A549 (cell line): Measurements from ENCODE around the gene ERBB3. TPM values are rescaled to one million over a fixed set of nuclear protein-coding genes. Genes with fewer than 3 reads are reported as not detected.

Experiments
- ATAC-seq, 2 experiments: fragments of 200-7000 bp in 1 of 2; fragments of >200 bp in 1 of 2; cut with Nextera tagmentation in 1 of 2; cut with Tn5 transposase in 1 of 2; 3 replicates each; pipeline versions ENCODE4 v1.8.0 to v1.9.1; 2018 to 2020; ENCODE audit warnings: mild to moderate bottlenecking in 1 of 2, moderate library complexity in 1 of 2
- CTCF ChIA-PET: fragments of 300-600 bp; sonication (Branson Sonifier 250); formaldehyde crosslinking; extraction: SDS; loops from one replicate; lab custom pipeline; 2021; ENCODE audit warnings: antibody characterized with exemption, inconsistent platforms; lab: Yijun Ruan, JAX
- POLR2A ChIA-PET: fragments of 350-600 bp; formaldehyde crosslinking; extraction: SDS; loops from one replicate; lab custom pipeline; 2021; ENCODE audit warnings: antibody characterized with exemption, inconsistent platforms; lab: Yijun Ruan, JAX
- DNase-seq, 2 experiments: peaks; one replicate each; pipeline versions ENCODE4 v3.0.0 to v3.0.0-alpha.2; 2011 to 2016; ENCODE audit warnings: low read depth in 1 of 2, low spot score in 1 of 2
- FAIRE-seq: peaks from 2 replicates; lab custom pipeline; 2011; peaks lifted over from hg19 to GRCh38; lab: Jason Lieb, UNC
- H3K27ac ChIP-seq, 2 experiments: fragments of >200 bp; sonication (Bioruptor Twin); formaldehyde crosslinking; 3 replicates each; pipeline ENCODE4 v1.5.1; 2016 to 2017
- H3K4me1 ChIP-seq: fragments of >200 bp; sonication (Bioruptor Twin); formaldehyde crosslinking; 3 replicates; pipeline ENCODE4 v1.6.1; 2016
- H3K4me2 ChIP-seq: fragments of >200 bp; sonication (Bioruptor Twin); formaldehyde crosslinking; 3 replicates; pipeline ENCODE4 v1.6.1; 2016
- H3K4me3 ChIP-seq: fragments of >200 bp; sonication (Bioruptor Twin); formaldehyde crosslinking; 3 replicates; pipeline ENCODE4 v1.5.1; 2016
- H3K9me3 ChIP-seq: fragments of >200 bp; sonication (Bioruptor Twin); formaldehyde crosslinking; 3 replicates; pipeline ENCODE4 v1.6.1; 2016
- CBX8 ChIP-seq: fragments of 200-600 bp; sonication (generic); IDR thresholded peaks from 2 replicates; pipeline ENCODE4 v1.6.1; 2016
- CHD4 ChIP-seq: fragments of 200-600 bp; sonication (generic); IDR thresholded peaks from 2 replicates; pipeline ENCODE4 v1.6.1; 2016; ENCODE audit warnings: antibody characterized with exemption, mild to moderate bottlenecking, borderline replicate concordance
- EHF ChIP-seq: fragments of 250-450 bp; sonication (Bioruptor Pico); IDR thresholded peaks from 2 replicates; pipeline ENCODE4 v1.5.0; 2020; ENCODE audit warnings: mild to moderate bottlenecking
- EP300 ChIP-seq, 2 experiments: fragments of >200 bp; sonication (Bioruptor Twin); formaldehyde crosslinking; IDR thresholded peaks; 2 replicates in 1 of 2; 3 replicates in 1 of 2; pipeline ENCODE4 v1.6.1; 2016 to 2017
- ESRRA ChIP-seq: fragments of 150-350 bp; IDR thresholded peaks from 2 replicates; pipeline ENCODE4 v1.6.1; 2014; ENCODE audit warnings: mild to moderate bottlenecking, low read length, borderline replicate concordance
- FOSL2 ChIP-seq, 2 experiments: fragments of 450-650 bp in 1 of 2; fragments of >200 bp in 1 of 2; sonication (Bioruptor Twin) in 1 of 2; formaldehyde crosslinking; IDR thresholded peaks; 2 replicates each; pipeline versions ENCODE4 v1.5.0 to v1.6.1; 2016 to 2020; ENCODE audit warnings: mild to moderate bottlenecking in 1 of 2, moderate library complexity in 1 of 2
- GATA3 ChIP-seq: IDR thresholded peaks from 2 replicates; pipeline ENCODE4 v1.6.1; 2012; ENCODE audit warnings: borderline replicate concordance
- HDAC2 ChIP-seq: fragments of 200-600 bp; sonication (generic); IDR thresholded peaks from 2 replicates; pipeline ENCODE4 v1.6.1; 2016
- HOXA7 ChIP-seq: fragments of 250-450 bp; sonication (Bioruptor Pico); IDR thresholded peaks from 2 replicates; pipeline ENCODE4 v1.5.0; 2020; ENCODE audit warnings: mild to moderate bottlenecking, moderate library complexity
- HOXB5 ChIP-seq: fragments of 250-450 bp; sonication (Bioruptor Pico); IDR thresholded peaks from 2 replicates; pipeline ENCODE4 v1.5.0; 2020; ENCODE audit warnings: mild to moderate bottlenecking, moderate library complexity
- JUN ChIP-seq, 2 experiments: fragments of >200 bp; sonication (Bioruptor Twin); formaldehyde crosslinking; IDR thresholded peaks; 2 replicates in 1 of 2; 3 replicates in 1 of 2; pipeline ENCODE4 v1.6.1; 2016 to 2017
- KDM5A ChIP-seq: fragments of 200-600 bp; sonication (generic); IDR thresholded peaks from 2 replicates; pipeline ENCODE4 v1.6.1; 2016; ENCODE audit warnings: antibody characterized with exemption, mild to moderate bottlenecking
- MYC ChIP-seq: IDR thresholded peaks from 2 replicates; pipeline ENCODE4 v1.6.1; 2012; ENCODE audit warnings: mild to moderate bottlenecking, inconsistent platforms, low read length, improper control_type of control experiment, borderline replicate concordance
- NPAS2 ChIP-seq: fragments of 250-450 bp; sonication (Bioruptor Pico); IDR thresholded peaks from 2 replicates; pipeline ENCODE4 v1.8.0; 2022; ENCODE audit warnings: mild to moderate bottlenecking, moderate library complexity, borderline replicate concordance
- NR3C1 ChIP-seq: fragments of >200 bp; sonication (Bioruptor Twin); formaldehyde crosslinking; IDR thresholded peaks from 3 replicates; pipeline ENCODE4 v1.6.1; 2017
- POLR2A ChIP-seq: IDR thresholded peaks from 2 replicates; pipeline ENCODE4 v1.6.1; 2012; ENCODE audit warnings: mild to moderate bottlenecking, low read length
- RFX5 ChIP-seq: fragments of 450-650 bp; IDR thresholded peaks from 2 replicates; pipeline ENCODE4 v1.7.1; 2014; ENCODE audit warnings: antibody characterized with exemption, mild to moderate bottlenecking, moderate library complexity
- RNF2 ChIP-seq: fragments of 200-600 bp; sonication (generic); IDR thresholded peaks from 2 replicates; pipeline ENCODE4 v1.6.1; 2016; ENCODE audit warnings: low read depth, mild to moderate bottlenecking, antibody characterized with exemption, moderate library complexity, borderline replicate concordance
- SREBF2 ChIP-seq: fragments of 450-650 bp; IDR thresholded peaks from 2 replicates; pipeline ENCODE4 v1.6.1; 2014; ENCODE audit warnings: mild to moderate bottlenecking, moderate library complexity
- ZFP36 ChIP-seq: fragments of 450-650 bp; IDR thresholded peaks from 2 replicates; pipeline ENCODE4 v1.6.1; 2014; ENCODE audit warnings: borderline replicate concordance; ENCODE audit not compliant: partially characterized antibody
- ZNF302 ChIP-seq: fragments of 250-450 bp; sonication (Bioruptor Pico); IDR thresholded peaks from 2 replicates; pipeline ENCODE4 v1.9.0; 2021; ENCODE audit warnings: inconsistent platforms, mild to moderate bottlenecking, moderate library complexity
- WGBS: methylation state at CpG from one replicate; pipeline ENCODE4 v1.1.6; 2017; ENCODE audit errors: missing lambda C conversion rate; 5-methylcytosine and 5-hydroxymethylcytosine counted together
- polyA plus RNA-seq, 4 experiments: library from polyadenylated mRNA; depleted of rRNA in 3 of 4; stranded (reverse); fragments of >200 nt; fragmentation: RNase III in 1 of 4; extraction: RNeasy Plus Mini Kit Qiagen cat#74134 plus additional on column Dnase treatment in 1 of 4; gene quantifications; 2 replicates in 3 of 4; 3 replicates in 1 of 4; pipeline ENCODE4 v1.2.3, GENCODE V29; 2011 to 2017
- TF ChIP-seq, protein P1 (sequence below): fragments of 250-450 bp; sonication (Bioruptor Pico); IDR thresholded peaks from 2 replicates; pipeline ENCODE4 v1.5.0; 2020; ENCODE audit warnings: low read depth, mild to moderate bottlenecking, moderate library complexity
- TF ChIP-seq, protein P2 (sequence below): fragments of 150-350 bp; IDR thresholded peaks from 2 replicates; pipeline ENCODE4 v1.6.1; 2014; ENCODE audit warnings: low read depth, mild to moderate bottlenecking, low read length
- TF ChIP-seq, protein P3 (sequence below): fragments of 200-600 bp; sonication (generic); IDR thresholded peaks from 2 replicates; pipeline ENCODE4 v1.6.1; 2016; ENCODE audit warnings: antibody characterized with exemption, mild to moderate bottlenecking, moderate library complexity
- TF ChIP-seq, protein P4 (sequence below): IDR thresholded peaks from 2 replicates; pipeline ENCODE4 v1.6.1; 2012
- TF ChIP-seq, protein P5 (sequence below): IDR thresholded peaks from 2 replicates; pipeline ENCODE4 v1.6.1; 2012; ENCODE audit warnings: low read depth, borderline replicate concordance

The ERBB3 gene
- polyA plus RNA-seq, 2 of the 4 experiments (the other 2 are of a cell fraction), result 2.2 to 17.0 TPM

DNA sequence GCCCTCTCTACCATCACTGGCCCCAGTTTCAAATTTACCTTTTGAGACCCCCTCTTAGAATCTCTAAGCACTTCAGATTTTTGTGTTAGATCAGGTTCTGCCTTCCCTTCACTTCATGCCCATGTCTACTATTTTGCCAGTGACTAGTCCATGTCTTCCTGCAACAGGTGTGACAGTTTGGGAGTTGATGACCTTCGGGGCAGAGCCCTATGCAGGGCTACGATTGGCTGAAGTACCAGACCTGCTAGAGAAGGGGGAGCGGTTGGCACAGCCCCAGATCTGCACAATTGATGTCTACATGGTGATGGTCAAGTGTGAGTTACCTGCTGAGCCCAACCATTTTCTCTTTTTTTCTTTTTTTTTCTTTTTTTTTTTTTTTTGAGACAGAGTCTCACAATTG, 18.6 kb downstream of the ERBB3 start:
- WGBS, result 58% methylated on average over 3 of the region's 3 CpGs
- TF ChIP-seq JUN (IDR thresholded peaks at IDR 0.05) (no peak), EP300 (IDR thresholded peaks at IDR 0.05) (no peak), RFX5 (no peak), MYC (no peak), HOXA7 (CRISPR knock-in tag) (no peak), GATA3 (no peak), FOSL2 (IDR thresholded peaks at IDR 0.05) (no peak), FOSL2 (CRISPR knock-in tag; IDR thresholded peaks at IDR 0.05) (no peak), KDM5A (no peak)
- TF ChIP-seq, protein P1, sequence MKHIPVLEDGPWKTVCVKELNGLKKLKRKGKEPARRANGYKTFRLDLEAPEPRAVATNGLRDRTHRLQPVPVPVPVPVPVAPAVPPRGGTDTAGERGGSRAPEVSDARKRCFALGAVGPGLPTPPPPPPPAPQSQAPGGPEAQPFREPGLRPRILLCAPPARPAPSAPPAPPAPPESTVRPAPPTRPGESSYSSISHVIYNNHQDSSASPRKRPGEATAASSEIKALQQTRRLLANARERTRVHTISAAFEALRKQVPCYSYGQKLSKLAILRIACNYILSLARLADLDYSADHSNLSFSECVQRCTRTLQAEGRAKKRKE, result no peak
- TF ChIP-seq, protein P2, sequence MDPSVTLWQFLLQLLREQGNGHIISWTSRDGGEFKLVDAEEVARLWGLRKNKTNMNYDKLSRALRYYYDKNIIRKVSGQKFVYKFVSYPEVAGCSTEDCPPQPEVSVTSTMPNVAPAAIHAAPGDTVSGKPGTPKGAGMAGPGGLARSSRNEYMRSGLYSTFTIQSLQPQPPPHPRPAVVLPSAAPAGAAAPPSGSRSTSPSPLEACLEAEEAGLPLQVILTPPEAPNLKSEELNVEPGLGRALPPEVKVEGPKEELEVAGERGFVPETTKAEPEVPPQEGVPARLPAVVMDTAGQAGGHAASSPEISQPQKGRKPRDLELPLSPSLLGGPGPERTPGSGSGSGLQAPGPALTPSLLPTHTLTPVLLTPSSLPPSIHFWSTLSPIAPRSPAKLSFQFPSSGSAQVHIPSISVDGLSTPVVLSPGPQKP, result no peak
- TF ChIP-seq, protein P3, sequence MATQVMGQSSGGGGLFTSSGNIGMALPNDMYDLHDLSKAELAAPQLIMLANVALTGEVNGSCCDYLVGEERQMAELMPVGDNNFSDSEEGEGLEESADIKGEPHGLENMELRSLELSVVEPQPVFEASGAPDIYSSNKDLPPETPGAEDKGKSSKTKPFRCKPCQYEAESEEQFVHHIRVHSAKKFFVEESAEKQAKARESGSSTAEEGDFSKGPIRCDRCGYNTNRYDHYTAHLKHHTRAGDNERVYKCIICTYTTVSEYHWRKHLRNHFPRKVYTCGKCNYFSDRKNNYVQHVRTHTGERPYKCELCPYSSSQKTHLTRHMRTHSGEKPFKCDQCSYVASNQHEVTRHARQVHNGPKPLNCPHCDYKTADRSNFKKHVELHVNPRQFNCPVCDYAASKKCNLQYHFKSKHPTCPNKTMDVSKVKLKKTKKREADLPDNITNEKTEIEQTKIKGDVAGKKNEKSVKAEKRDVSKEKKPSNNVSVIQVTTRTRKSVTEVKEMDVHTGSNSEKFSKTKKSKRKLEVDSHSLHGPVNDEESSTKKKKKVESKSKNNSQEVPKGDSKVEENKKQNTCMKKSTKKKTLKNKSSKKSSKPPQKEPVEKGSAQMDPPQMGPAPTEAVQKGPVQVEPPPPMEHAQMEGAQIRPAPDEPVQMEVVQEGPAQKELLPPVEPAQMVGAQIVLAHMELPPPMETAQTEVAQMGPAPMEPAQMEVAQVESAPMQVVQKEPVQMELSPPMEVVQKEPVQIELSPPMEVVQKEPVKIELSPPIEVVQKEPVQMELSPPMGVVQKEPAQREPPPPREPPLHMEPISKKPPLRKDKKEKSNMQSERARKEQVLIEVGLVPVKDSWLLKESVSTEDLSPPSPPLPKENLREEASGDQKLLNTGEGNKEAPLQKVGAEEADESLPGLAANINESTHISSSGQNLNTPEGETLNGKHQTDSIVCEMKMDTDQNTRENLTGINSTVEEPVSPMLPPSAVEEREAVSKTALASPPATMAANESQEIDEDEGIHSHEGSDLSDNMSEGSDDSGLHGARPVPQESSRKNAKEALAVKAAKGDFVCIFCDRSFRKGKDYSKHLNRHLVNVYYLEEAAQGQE, result no peak
- POLR2A ChIA-PET, result no interaction called here

DNA sequence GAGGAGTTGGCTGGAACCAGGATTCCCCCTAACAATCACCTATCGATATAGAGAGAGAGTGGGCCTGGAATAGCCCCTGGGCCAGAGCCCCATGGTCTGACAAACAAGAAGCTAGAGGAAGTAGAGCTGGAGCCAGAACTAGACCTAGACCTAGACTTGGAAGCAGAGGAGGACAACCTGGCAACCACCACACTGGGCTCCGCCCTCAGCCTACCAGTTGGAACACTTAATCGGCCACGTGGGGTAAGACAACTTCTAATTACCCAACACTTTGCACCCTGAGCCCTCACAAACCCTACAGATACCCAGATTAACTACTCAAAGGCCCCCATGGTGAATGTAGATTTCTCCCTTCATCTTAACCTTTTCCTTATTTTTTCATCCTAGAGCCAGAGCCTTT, 19.8 kb downstream of the ERBB3 start:
- no peak overlapping the region for H3K4me3 ChIP-seq
- CTCF ChIA-PET, result interaction anchor here (1.0 to 1.3 kb wide), 2 partner anchors 14 to 17 kb away, joined by 3 to 4 read pairs; no protein-coding TSS in a partner anchor
- 89% methylated on average over 4 of the region's 4 CpGs for WGBS
- POLR2A ChIA-PET, result no interaction called here
- ATAC-seq, result no peak
- no peaks in the 10 kb centered on the region for H3K9me3 ChIP-seq
- peaks cover 7% of the 10 kb centered on the region for H3K4me1 ChIP-seq
- no peak for DNase-seq
- H3K27ac ChIP-seq, result no peak overlapping the region
- TF ChIP-seq ZFP36 (no peak), SREBF2 (no peak), NR3C1 (no peak), ESRRA (no peak), CBX8 (no peak), FOSL2 (IDR thresholded peaks at IDR 0.05) (no peak), FOSL2 (CRISPR knock-in tag; IDR thresholded peaks at IDR 0.05) (no peak), HDAC2 (no peak), POLR2A (no peak), RFX5 (no peak), ZNF302 (CRISPR knock-in tag) (no peak), EHF (CRISPR knock-in tag) (no peak), RNF2 (no peak), HOXB5 (no peak), CHD4 (no peak), NPAS2 (CRISPR knock-in tag) (no peak)
- TF ChIP-seq, protein P4, sequence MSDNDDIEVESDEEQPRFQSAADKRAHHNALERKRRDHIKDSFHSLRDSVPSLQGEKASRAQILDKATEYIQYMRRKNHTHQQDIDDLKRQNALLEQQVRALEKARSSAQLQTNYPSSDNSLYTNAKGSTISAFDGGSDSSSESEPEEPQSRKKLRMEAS, result no peak
- TF ChIP-seq, protein P5, sequence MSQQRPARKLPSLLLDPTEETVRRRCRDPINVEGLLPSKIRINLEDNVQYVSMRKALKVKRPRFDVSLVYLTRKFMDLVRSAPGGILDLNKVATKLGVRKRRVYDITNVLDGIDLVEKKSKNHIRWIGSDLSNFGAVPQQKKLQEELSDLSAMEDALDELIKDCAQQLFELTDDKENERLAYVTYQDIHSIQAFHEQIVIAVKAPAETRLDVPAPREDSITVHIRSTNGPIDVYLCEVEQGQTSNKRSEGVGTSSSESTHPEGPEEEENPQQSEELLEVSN, result no peak
- TF ChIP-seq, protein P3, result no peak
- FAIRE-seq, result no peak
- H3K4me2 ChIP-seq, result no peak overlapping the region

More for the DNA sequence above, 18.6 kb downstream of the ERBB3 start:
- no peak overlapping the region for H3K4me3 ChIP-seq
- CTCF ChIA-PET, result interaction anchor here (0.6 to 1.3 kb wide), 4 partner anchors 16 to 142 kb away, joined by 3 to 9 read pairs (median 3); partner anchors contain the start of gene ERBB3
- no peaks in the 10 kb centered on the region for H3K9me3 ChIP-seq
- H3K4me2 ChIP-seq, result no peak overlapping the region
- ATAC-seq, result no peak
- DNase-seq, result no peak
- FAIRE-seq, result no peak
- peaks cover 7% of the 10 kb centered on the region for H3K4me1 ChIP-seq
- H3K27ac ChIP-seq, result no peak overlapping the region
